Stimulated activated CD4-positive, alpha-beta T cell treated with anti-CD3 and anti-CD28 coated beads, Interleukin-4, amount 100 ng/mL, for 4 hours (primary cell): Measurements from ENCODE around the gene RAD51.

Experiments
- DNase-seq, 2 experiments: peaks; one replicate each; pipeline ENCODE4 v3.0.0-alpha.2; 2020

The RAD51 gene

DNA sequence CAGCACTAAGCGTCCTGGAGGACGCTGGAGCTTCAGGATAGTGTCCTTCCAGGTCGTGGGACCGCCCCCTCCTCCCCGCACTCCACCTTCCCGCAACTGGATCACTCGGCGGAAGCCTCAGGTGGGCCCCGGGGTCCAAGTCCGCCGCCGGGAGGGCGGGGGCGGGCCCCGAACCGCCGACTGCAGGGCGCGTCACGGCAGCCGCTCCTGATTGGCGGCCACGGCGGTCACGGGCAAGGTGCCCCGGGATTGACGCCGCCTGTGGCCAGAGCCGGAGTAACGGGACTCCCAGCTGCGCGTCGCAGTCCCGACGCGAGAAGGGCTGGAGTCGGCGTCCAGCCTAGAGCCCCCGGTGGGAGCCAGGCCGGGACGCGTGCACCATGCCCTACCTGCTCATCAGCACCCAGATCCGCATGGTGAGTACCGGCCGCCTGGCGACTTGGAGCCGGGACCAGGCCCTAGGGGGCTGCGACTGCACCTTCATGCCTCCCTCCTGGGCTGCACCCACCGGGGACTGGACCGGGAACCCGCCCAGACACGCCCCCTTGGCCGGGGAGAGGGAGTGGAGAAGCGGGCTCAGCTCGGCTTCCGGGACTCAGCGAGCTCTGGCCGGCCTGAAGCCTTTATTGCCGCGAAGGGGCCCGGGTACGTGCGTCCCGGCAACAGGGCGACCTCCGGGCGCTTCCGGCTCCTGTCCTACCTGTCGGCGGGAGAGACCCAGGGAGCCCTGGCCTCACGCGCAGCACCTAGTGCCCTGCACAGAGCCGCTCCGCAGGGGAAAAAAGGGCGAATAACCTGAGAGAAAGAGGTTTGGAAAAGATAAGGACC is 69.0 kb downstream of the RAD51 start, which contains the start of gene GCHFR:
Gene GCHFR, plus strand, starts transcription at position 268 of the 828 bp plus-strand sequence. Its CDS starts 113 bp downstream, at position 381.
- peak; percentile 53 to 64 for DNase-seq

DNA sequence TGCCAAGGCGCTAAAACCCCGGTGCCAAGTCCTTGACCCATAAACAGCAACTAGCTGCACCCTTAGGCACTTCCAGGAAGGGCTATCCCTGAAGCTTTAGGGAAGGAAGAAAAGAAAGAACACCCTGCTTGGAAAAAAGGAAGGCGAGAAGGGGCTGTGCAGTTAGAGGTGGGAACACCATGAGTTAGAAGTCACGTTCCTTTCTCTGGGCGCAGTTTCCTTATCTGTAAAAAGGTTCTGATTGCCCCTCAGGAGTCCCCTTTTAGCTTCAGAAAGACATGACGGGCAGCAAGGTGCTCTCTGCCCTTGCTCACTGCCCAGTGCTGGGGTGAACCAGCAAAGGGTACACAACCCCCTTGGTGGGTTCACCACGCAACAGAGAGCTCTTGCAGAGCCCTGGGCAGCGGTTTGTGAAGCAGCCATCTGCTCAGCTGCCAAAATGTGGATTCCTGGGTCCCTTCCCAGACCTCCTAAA is 69.7 kb downstream of the RAD51 start:
- DNase-seq: no peak

DNA sequence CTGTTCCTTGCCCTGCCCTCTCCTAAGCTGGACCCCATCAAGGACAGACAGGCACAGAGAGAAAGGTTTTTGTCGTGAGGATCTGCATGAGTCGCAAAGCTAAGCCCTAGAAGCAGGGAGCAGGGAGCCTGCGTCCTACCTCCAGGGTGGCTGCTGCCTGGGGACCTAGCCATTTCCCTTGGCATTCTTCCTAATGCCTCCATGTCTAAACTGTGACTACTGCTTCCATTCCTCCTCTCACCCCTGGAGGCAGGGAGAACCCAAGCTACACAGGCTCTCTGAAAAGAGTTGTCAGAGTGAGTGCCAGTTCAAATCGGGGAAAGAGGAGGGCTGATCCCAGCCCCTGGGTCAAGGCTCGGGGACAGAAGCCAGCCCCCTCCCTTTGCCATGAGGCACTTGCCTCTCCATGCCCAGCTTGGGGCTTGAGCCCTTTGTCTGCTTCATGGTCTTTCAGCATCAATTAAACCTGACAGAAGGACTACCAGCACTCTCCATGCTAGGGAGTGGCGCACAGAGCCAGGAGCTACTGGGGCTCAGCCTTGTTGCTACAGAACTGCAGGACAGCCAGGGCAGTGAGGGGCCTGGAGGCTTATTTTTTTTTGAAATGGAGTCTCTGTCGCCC is 71.3 kb downstream of the RAD51 start:
- no peak for DNase-seq

DNA sequence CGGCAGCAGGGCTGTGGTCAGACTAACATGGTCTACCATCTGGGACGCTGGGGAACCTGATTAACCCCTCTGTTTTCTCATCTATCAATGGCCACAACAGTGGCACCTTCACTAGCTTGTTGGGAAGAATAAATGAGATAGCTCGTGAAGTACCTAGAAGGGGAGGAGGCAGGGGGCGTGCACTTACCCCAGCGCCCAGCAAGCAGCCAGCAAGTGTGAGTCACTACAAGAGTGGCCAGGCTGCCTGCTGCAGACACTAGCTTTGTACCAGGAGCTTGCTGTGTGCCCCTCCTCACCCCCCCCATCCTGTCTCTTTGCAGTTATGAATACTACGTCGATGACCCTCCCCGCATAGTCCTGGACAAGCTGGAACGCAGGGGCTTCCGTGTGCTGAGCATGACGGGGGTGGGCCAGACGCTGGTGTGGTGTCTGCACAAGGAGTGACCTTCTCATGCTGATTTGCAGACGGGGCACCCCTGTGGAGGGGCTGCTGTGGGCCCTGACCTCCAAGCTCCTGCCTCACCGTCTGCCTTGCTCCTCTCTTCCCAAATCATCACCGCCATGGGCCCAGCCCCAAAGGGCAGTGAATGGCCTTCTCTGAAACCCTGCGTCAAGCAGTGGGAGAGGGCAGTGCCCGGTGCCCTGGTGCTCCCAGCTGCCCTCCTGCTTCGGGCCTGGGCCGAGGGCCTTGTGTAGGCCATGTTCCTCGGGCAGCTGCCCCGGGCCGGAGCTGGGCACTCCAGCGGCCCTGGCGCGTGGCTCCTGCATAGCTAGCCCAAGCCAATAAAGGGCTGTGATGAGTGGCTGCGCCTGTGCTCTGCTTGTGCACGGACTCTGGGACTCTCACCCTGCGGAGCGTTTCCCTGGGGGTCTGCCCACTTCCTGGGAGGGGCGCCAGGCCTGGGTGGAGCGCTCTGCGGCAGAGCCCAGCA is 72.2 kb downstream of the RAD51 start:
- no peak for DNase-seq

DNA sequence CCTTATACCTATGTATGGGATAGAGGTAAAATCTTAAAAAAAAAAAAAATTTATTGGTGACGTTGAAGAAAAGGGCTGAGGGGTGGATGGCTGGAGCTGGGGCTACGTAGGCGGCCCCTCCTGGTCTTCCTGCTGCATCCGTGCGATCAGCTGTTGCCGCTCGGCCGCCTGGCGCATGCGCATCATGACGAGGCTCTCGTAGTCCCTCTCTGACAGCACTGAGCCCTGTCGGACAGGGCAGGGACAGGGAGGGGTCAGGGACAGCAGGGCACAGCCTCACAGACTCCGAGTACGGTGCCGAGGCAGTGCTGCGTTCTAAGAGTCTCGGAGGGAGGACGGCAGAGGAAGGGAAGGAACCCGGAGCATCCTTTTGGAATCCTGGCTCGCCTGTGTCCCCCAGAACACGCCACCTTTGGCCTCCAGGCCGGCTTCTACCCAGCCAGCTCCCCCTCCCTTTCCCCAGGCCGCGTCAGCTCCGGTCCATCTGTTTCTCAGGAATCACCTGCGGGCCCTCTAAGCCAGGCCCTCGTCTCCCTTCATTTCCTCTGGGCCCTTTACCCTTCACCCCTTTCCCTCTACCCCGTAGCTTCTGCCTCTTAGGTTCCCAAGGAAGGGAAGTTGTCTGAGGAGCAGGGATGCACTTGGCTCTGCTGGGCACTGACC is 73.0 kb downstream of the RAD51 start:
- DNase-seq: no peak

DNA sequence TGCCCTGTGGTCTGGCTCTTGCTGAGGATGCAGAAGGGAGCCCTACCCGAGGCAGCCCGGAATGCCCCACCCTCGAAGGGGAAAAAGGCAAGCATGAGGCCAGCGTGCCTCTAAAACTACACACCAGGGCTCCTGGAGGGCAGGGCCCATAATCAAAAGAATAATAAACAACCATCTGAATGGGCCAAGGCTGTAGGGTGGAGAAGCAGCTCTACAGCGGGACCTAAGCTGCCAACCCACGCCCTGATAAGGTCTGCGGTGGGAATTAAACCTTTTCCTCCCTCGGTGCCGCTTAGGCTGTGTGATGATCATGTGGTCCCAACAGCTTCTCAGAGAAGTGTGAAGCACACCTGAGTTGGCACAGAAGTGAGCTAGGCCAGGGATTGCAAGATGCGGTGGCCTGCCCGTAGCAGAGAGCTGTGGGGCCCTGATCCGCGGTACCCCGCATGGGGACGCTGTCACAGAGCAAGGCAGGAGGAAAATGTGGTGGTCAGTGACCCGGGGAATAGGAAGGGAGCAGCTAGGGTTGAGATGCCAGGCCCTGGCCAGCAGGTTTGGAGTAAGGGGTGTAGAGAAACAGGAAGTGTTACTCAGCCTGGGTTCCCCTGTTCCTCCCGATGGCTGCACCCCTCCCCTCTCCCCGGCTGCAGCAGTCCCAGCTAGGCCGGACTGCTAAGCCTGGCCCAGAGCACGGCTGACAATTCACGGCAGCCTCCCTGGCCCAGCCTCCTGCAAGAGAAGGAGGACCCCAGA is 73.7 kb downstream of the RAD51 start:
- DNase-seq: no peak

DNA sequence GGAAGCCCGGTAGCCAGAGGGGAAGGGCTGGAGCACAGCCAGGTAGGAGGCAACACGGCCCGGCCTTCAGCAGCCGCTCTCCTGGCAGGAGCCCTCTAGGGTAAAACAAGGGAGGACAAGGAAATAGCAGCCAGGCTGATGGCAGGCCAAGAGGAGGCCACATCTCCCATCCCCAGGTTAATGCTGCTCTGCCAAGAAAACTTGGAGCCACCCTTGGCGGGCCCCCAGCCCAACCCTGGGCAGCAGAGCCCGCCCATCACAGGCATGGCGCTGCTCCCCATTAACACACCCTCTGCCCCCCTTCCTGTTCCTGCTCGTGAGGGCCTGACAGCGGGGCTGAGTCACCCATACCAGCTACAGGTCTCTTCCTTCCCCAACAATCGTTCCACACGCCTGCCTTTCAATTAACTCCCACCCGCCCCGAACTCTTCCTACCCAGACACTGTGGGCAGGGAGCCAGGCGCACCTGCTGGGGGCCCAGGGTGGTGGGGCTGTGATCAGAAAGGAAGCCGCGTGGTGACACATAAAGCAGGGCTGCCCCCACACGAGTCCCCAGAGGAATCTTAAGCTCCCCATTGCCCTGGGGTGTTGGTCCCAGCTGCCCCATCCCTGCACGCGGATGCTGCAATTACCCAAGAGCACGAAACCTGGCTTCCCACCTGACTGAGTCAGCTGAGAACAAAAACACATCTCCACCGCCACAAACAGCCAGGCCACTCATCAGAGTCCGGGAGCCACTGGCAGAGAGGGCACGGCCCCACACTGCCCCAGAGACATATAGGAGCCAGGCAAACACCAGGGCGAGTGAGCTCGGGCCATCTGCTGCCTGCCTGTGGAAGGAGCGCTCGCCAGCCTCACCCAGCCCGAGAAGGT is 74.5 kb downstream of the RAD51 start, which contains the start of gene C15orf62:
Gene C15orf62, plus strand, starts transcription at position 707 of the 873 bp plus-strand sequence. CDS start 516 bp downstream, outside the sequence.
- peak; percentile 67 to 90 for DNase-seq

DNA sequence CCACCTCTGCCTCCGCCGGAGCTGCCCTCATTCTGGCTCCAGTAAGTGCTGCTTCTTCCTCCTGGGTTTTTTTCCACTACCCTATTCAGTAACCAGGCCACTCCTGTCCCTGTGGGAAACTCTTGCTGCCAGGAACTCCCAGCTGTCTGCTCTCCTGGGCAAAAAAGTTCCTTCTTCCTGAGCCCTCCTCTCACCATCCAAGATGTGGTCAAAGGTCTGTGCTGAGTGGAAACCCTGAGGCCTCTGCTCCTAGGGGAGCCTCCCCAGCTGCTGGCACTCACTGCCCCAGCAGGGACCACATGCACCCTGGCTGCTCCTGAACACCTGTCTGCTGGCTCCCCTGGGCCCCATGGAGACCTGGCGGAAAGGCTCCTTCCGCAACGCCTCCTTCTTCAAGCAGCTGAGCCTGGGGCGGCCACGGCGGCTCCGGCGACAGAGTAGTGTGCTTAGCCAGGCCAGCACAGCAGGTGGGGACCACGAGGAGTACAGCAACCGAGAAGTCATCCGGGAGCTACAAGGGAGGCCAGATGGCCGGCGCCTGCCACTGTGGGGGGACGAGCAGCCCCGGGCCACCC is 75.3 kb downstream of the RAD51 start:
- DNase-seq: no peak

DNA sequence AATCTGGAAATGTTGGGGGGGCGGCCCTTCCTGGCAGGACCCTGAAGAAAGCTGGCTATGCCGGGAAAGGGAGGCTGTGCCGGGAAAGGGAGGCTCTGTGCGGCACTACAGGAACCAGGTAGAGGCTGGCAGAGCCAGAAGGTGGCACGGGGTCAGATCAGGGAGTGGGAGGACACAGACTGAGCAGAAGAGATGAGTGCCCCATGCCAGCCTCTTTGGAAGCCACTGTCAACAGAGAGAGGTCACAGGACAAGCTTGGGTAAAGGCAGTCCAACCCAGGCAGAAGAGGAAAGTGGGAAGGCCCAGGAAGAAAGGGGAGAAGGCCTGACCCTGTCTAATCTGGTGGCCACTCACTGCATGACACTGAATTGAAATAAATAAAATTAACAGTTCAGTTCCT is 76.3 kb downstream of the RAD51 start:
- no peak for DNase-seq

DNA sequence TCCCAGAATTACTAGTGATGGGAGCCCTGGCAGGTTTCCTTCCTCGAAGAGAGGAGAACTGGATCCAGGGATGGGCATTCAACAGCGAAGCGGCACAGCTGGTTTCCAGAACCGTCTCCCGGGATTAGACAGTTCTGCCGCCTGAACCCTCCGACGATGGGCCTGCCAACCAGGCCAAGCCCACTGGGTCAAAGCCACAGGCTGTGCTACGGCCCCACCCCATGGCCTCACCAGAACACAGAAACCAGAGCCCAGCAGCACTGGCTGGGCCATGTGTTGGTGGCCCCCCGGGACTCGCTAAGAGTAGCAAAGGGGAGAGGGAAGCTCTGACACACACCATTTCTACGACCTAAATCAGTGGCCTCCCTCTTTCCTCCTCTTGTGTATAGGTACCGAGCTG is 77.0 kb downstream of the RAD51 start:
- no peak for DNase-seq

DNA sequence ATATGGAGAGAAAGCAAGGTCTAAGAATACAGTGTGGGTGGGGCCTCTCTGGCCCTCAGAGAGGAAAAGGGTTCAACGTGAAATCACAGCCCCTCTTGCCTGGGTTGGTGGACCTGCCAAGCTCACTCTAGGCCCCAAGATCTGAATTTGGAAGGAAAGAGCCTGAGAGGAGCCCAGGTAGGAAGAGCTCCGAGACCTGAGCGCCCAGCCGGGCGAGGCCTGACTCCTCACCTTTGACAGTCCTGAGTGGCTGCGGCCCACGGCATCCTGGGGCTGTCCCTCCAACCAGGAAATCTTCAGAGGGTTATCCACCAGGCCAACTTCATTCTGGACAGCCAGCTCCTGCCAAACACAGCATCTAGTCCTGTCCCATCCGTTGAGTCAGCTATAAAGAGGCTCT is 78.5 kb downstream of the RAD51 start:
- DNase-seq: no peak

DNA sequence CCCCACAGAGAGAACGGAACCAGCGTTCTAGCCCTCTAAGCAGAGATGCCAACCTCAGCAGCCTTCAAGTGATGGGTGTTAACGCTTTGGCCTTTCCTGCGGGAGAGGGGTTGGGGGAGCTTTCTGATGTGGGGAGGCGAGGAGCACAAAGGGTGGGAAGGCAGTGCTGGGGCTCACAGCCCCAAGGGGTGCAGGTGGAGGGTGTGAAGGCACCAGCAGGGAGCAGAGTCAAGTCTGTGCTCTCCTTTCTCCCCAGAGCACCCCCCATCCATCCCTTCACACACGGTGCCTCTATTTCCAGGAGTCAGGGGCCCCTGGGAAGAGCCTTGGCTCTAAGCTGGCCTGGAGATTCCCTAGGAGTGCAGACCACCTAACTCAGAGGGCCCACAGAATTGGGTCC is 78.9 kb downstream of the RAD51 start:
- no peak for DNase-seq

DNA sequence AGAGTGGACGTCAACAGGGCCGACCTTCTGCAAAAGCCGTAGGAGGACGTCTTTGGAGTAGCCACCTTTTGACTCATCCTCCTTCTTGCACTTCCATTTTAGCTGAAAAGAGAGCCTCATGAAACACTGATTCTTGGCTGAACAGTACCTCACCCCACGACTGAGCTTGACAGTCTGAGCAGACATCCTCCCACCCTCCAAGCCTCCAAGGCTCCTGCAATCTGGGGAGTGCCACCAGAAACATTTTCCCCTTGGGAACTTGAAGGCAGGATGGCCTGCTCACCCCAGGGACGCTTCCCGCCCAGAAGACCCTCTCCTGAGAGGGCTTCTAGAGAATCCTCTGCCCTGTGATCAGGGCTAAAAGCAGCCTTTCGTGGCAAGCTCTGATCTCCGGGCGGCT is 80.0 kb downstream of the RAD51 start:
- no peak for DNase-seq

DNA sequence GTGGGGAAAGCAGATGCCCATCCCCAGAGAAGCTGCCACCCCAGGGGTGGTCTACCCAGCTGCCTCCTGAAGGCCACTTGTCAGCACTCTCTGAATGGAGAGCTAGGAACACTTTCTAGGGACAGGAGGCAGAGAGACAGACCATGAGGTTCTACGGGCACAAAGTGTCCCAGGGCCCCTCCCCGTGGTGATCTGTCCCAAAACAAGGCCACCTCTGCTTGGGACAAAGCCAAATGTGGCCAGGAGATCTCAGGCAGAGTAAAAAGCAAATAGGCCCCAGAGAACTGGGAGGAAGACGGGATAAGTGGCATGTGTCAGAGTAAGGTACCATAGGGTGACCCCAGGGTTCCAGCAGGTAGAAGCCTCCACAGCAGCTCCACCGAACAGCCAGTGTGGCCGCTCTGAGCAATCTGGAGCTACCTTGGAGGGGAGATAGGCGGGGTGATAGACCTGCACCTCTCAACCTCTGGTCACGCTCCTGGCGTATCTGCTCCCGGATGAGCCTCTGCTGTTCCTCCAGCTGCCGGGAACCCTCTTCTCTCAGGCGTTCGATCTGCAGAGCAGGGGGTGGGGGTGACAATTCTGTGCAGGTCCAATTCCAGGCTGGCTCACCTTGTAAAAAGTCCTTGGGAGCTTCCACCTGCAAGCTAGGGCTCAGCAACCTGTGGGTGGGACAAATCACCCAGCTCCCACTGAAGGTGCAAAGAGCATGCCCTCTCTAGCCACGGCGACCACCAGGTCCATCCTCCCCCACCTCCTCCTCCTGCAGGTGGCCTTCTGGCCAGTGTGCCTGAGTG is 81.0 kb downstream of the RAD51 start:
- DNase-seq: no peak

DNA sequence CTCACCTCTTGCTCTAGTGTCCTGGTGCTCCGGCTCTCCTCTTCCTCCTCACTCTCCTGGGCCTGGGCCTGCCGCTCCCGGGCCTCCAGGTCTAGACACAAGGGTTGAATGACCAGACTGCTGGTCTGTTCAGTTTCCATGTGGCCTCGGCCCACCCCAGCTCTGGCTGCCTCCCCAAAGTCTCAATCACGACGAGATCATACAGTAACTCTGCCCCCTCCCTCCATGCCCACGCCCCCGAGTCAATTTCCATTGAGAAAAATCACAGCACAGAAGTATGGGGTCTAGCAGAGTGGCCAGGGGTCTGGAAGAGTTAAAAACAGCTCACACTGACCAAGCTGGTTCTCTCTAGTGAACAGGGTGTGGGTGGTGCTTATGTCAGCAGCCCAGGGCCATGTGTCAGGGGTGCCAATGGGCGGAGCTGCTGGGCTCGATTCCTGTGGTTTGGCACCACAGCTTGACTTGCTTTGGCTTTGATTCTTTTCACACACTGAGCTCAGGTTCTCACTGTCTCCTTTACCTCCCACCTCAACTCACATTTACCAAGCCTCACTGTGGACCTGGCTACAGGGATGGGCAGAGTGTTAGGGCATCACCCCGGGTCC is 81.7 kb downstream of the RAD51 start:
- no peak for DNase-seq
